Tongue (tissue), 3 donors: ENCODE data around the gene RPP21. TPM values are rescaled to one million over a fixed set of nuclear protein-coding genes. Genes with fewer than 3 reads are reported as not detected.

ENCODE experiments used
- DNase-seq: peaks from one replicate; pipeline ENCODE4 v3.0.0-alpha.2; 2015
- small RNA-seq: library from RNA; depleted of rRNA; stranded (forward); fragments of <200 nt; gene quantifications from one replicate; pipeline ENCODE3, GENCODE V24; 2014; ENCODE audit warnings: low replicate concordance
- total RNA-seq: library from RNA; depleted of rRNA; stranded (reverse); fragments of >200 nt; gene quantifications from one replicate; pipeline ENCODE4 v1.2.3, GENCODE V29; 2014

RPP21 gene
- total RNA-seq, 1 donor from 2014 or later, result 14.9 TPM

DNA sequence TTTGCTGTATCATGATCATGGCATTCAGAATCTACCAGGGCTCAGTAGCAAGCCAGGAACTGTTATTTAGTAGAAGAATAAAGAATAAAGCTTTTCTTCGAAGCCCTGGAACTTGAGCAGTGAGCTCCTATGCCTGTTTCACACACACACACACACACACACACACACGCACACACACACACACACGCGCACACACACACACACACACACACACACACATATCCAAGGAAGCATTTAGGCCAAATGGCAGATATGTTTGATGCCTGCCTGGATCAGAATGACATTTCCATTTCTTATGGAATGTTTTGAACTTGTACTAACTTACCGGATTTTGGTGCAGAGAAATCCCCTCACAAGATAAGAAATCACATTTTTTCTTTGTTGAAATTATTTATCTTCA lies 35.5 kb downstream of the RPP21 start:
- no peak for DNase-seq

- DNase-seq, result no peak
Observed at GRCh38 chr6:30386166-30386565, 41.2 kb downstream of the RPP21 start.

GRCh38 chr6:30391240-30391639 lies 46.3 kb downstream of the RPP21 start:
- DNase-seq, result no peak

DNA sequence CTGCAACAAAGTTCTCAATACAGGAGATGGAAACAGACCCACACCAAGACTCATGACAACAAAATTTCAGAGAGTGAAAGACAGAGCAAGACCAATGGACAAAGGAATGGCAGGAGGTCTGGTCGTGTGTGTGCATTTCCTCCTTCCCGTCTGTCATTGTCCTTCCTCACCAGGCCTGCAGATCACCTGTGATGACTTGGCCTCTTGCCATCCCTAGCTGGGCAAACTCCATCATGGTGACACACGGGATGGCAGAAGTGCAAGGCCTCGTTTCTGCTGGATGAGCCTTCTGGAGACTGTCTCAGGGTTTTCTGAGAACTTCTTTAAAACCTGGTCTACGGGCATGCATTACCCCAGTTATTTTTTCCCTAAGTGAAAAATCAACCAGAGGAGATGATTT lies 49.2 kb downstream of the RPP21 start:
- DNase-seq, result no peak

Small RNA genes within 50 kb of the gene (small RNA-seq; reads per million reads assigned to genes)
- gene HLA-N, result not detected

Other genes with a start within 250 kb of the RPP21 start
- not detected for gene TRIM31, start 232.1 kb upstream of the RPP21 start, total RNA-seq
- gene TRIM40, start 209.0 kb upstream of the RPP21 start, total RNA-seq, result not detected
- gene TRIM10, start 183.9 kb upstream of the RPP21 start, total RNA-seq, result 1.0 TPM
- gene TRIM15, start 181.6 kb upstream of the RPP21 start, total RNA-seq, result not detected
- gene TRIM26, start 131.8 kb upstream of the RPP21 start, total RNA-seq, result 35.4 TPM
- 7.4 TPM for gene TRIM39, start 18.2 kb upstream of the RPP21 start, total RNA-seq
- 179 TPM for gene HLA-E, start 144.4 kb downstream of the RPP21 start, total RNA-seq
- 40.2 TPM for gene GNL1, start 211.3 kb downstream of the RPP21 start, total RNA-seq
- 5.8 TPM for gene PRR3, start 212.1 kb downstream of the RPP21 start, total RNA-seq
- 36.4 TPM for gene ABCF1, start 226.3 kb downstream of the RPP21 start, total RNA-seq